KMS-11 (cell line): Measurements from ENCODE around the gene ZBTB25.

Source experiments
- H2AFZ ChIP-seq: fragments of 200-600 bp; sonication (generic); 2 replicates; pipeline ENCODE4 v1.6.1; 2016; ENCODE audit warnings: antibody characterized with exemption, mixed run types, low read depth
- H3K27ac ChIP-seq: fragments of 200-600 bp; sonication (generic); 2 replicates; pipeline ENCODE4 v1.6.1; 2016; ENCODE audit warnings: mild to moderate bottlenecking, mixed run types
- H3K27me3 ChIP-seq: fragments of 200-600 bp; sonication (generic); 2 replicates; pipeline ENCODE4 v1.6.1; 2017; ENCODE audit warnings: mild to moderate bottlenecking, low read depth, mixed run types, moderate library complexity; ENCODE audit not compliant: insufficient read depth
- H3K36me3 ChIP-seq: fragments of 200-600 bp; sonication (generic); 2 replicates; pipeline ENCODE4 v1.6.1; 2017; ENCODE audit warnings: mild to moderate bottlenecking, mixed run types; ENCODE audit not compliant: insufficient read depth
- H3K4me1 ChIP-seq: fragments of 200-600 bp; sonication (generic); 2 replicates; pipeline ENCODE4 v1.6.1; 2016; ENCODE audit warnings: mild to moderate bottlenecking, low read depth, mixed run types; ENCODE audit not compliant: poor library complexity, severe bottlenecking
- H3K4me2 ChIP-seq: fragments of 200-600 bp; sonication (generic); 2 replicates; pipeline ENCODE4 v1.7.0; 2016; ENCODE audit warnings: mild to moderate bottlenecking, mixed run types
- H3K4me3 ChIP-seq: fragments of 200-600 bp; sonication (generic); IDR thresholded peaks from 2 replicates; pipeline ENCODE4 v1.6.1; 2017; ENCODE audit warnings: low read depth, low read length, mixed read lengths; ENCODE audit not compliant: insufficient read depth
- H3K79me2 ChIP-seq: fragments of 200-600 bp; sonication (generic); 2 replicates; pipeline ENCODE4 v1.6.1; 2016; ENCODE audit warnings: low read depth, mixed run types; ENCODE audit not compliant: insufficient read depth
- H3K9ac ChIP-seq: fragments of 200-600 bp; sonication (generic); 2 replicates; pipeline ENCODE4 v1.6.1; 2016; ENCODE audit warnings: mild to moderate bottlenecking, mixed run types
- H4K20me1 ChIP-seq: fragments of 200-600 bp; sonication (generic); 2 replicates; pipeline ENCODE4 v1.6.1; 2016; ENCODE audit warnings: mild to moderate bottlenecking, mixed run types; ENCODE audit not compliant: insufficient read depth
- CTCF ChIP-seq: fragments of 200-600 bp; sonication (generic); conservative IDR thresholded peaks from 2 replicates; pipeline ENCODE4 v1.6.1; 2017; ENCODE audit warnings: low read depth, mild to moderate bottlenecking, antibody characterized with exemption, low read length, moderate library complexity, mixed read lengths

Gene ZBTB25

GRCh38 chr14:64493455-64493854 is 10.2 kb downstream of the ZBTB25 start:
- H3K79me2 ChIP-seq = no peaks in the 10 kb centered on the region; the same call in 1 of the 2 replicates
- no peak overlapping the region for H3K4me2 ChIP-seq
- H2AFZ ChIP-seq = no peak overlapping the region
- no peak for TF ChIP-seq CTCF
- H3K4me1 ChIP-seq = no peaks in the 10 kb centered on the region
- no peak overlapping the region for H3K27ac ChIP-seq
- no peak overlapping the region for H3K4me3 ChIP-seq
- H3K36me3 ChIP-seq = 0 out of 2 replicates have a peak, but pooled peaks cover 2% of the 10 kb centered on the region
- no peak overlapping the region for H3K9ac ChIP-seq
- no peaks in the 10 kb centered on the region for H4K20me1 ChIP-seq
- no peaks in the 10 kb centered on the region for H3K27me3 ChIP-seq

- H3K4me2 ChIP-seq = no peak overlapping the region
- H3K27me3 ChIP-seq = no peaks in the 10 kb centered on the region
- no peak overlapping the region for H3K27ac ChIP-seq
- no peaks in the 10 kb centered on the region for H3K36me3 ChIP-seq
- H2AFZ ChIP-seq = no peak overlapping the region
- no peak for TF ChIP-seq CTCF
- H3K4me3 ChIP-seq = no peak overlapping the region
- no peak overlapping the region for H3K9ac ChIP-seq
- H4K20me1 ChIP-seq = no peaks in the 10 kb centered on the region
- H3K4me1 ChIP-seq = no peaks in the 10 kb centered on the region
- no peaks in the 10 kb centered on the region; the same call in 1 of the 2 replicates for H3K79me2 ChIP-seq
Observed at GRCh38 chr14:64491637-64492036, 12.0 kb downstream of the ZBTB25 start.

GRCh38 chr14:64488590-64489099 is 15.0 kb downstream of the ZBTB25 start:
- Histone ChIP-seq H3K4me2 (no peak overlapping the region), H3K4me3 (no peak overlapping the region), H3K27ac (no peak overlapping the region), H3K79me2 (no peaks in the 10 kb centered on the region), H3K9ac (no peak overlapping the region), H3K36me3 (no peaks in the 10 kb centered on the region), H3K4me1 (no peaks in the 10 kb centered on the region), H2AFZ (no peak overlapping the region), H4K20me1 (no peaks in the 10 kb centered on the region), H3K27me3 (no peaks in the 10 kb centered on the region)
- TF ChIP-seq CTCF = no peak

- Histone ChIP-seq H3K4me1 (no peaks in the 10 kb centered on the region), H3K4me3 (no peak overlapping the region), H3K36me3 (no peaks in the 10 kb centered on the region), H3K27ac (no peak overlapping the region), H3K27me3 (no peaks in the 10 kb centered on the region), H2AFZ (no peak overlapping the region), H4K20me1 (no peaks in the 10 kb centered on the region), H3K4me2 (no peak overlapping the region), H3K9ac (no peak overlapping the region), H3K79me2 (no peaks in the 10 kb centered on the region)
- TF ChIP-seq CTCF = peak; percentile 51; the same call in 1 of the 2 replicates
Observed at GRCh38 chr14:64478634-64479250, 24.9 kb downstream of the ZBTB25 start.
